Erythroblast (primary cell): ENCODE results near the gene HSPH1.

Source experiments
- GATA1 ChIP-seq: IDR thresholded peaks from 2 replicates; pipeline ENCODE4 v1.6.1; 2011; ENCODE audit warnings: low read depth, mild to moderate bottlenecking, control low read depth, low read length, moderate library complexity
- POLR2A ChIP-seq: IDR thresholded peaks from 2 replicates; pipeline ENCODE4 v1.6.1; 2011; ENCODE audit warnings: mild to moderate bottlenecking, low read length

GRCh38 chr13:31145417-31145816 lies 16.3 kb downstream of the HSPH1 start:
- TF ChIP-seq POLR2A (no peak), GATA1 (no peak)
